Measurements from ENCODE around the gene GNAI2.
"Not testable (repeated sequence)": the region's sequence is repeated elsewhere in the genome, so short reads cannot be mapped to it uniquely, and the experiment has no call there.

Gene GNAI2

DNA sequence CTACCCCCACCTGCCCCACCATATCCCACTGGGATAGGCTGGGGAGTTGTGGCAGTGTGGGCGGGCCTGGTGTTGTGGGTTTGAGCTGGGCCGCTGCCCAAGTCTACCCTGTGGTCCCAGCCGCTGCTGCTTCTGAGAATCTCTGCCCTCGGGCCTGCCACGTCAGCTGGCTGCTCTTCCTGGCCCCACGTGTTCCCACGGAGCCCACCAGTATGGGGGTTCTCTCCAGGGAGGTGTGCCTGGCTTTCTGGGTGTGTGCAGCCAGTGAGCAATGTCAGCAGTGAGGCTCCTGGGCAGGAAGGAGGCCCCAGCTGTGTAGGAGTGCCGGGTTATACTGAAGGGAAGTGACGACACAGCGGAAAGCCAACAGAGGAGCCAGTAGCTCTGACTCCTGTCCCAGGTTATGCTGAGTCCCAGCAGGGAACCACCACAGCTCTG is 10.5 kb downstream of the GNAI2 start:
- peak; percentile 83 for DNase-seq

DNA sequence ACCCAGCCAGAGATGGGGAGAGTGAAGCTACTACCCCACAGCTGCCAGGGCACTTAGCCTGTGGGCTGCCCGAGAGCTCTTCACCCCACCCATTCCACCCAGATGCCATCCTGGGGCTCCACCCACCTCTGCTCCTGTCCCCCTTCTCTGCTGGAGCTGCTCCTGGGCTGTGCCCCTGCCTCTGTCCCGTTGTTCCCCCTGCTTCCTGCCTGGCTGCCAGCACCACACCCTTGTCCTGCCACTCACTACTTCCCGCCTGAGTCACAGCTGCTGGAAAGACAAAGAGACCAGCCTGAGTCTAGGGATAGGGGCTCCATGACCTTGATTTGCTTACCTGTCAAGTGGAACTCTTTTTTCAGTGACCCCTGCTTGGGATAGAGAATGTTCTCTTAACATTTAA is 12.4 kb downstream of the GNAI2 start:
- no peak for DNase-seq

- no peak for DNase-seq
Observed at GRCh38 chr3:50249457-50249856, 13.5 kb downstream of the GNAI2 start.

DNA sequence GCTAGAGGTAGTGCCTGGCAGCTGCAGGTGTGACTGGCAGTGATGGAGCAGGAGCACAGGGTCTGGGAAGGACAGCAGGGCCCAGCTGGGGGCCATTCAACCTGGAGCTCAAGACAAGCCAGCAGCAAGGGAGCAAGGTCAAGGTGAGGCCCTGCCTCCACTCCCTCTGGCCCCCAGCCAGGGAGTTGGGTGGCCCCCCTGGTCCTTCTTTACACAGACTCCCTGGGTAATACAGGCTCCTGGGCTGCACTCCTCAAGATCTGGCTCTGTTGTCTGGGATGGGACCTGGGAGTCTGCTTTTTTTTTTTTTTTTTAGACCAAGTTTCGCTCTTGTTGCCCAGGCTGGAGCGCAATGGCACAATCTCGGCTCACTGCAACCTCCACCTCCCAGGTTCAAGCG is 14.5 kb downstream of the GNAI2 start:
- DNase-seq = no peak

DNA sequence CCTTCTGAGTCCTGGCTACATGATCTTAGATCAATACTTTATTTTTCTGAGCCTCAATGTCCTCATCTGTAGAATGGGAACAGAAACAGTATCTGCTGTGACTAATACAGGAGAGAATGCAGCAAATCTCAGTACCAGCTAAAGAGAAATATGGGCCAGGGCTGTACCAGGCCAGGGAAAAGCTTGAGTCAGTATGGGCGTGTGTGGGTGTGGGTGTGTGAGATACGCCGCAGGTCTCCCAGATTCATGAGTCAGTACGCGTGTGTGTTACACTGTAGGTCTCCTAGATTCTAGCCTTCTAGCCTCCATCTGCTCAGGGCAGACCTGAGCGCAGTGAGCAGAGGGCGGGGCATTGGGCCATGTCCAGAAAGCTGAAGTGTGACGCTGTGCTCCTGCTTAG is 15.2 kb downstream of the GNAI2 start:
- peak; percentile 37 for DNase-seq

GRCh38 chr3:50254577-50255250 is 18.7 kb downstream of the GNAI2 start:
- DNase-seq = no peak

DNA sequence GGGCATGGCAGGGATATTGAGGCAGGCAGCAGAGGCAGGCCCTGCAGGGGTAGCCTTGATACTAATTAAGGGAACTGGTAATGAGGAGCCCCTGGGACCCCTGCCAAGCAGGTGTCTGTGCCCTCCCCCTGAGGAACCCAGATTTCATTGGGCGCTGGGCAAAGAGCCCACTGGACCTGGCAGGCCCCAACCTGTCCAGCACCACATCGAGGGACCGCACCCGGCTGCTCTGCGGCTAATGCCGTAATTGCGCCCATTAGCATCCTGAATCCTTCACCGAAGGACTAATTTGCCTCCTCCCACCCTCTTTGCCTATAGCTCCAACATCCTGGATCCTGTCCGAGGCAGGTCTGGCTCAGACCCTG is 19.2 kb downstream of the GNAI2 start:
- DNase-seq = no peak

DNA sequence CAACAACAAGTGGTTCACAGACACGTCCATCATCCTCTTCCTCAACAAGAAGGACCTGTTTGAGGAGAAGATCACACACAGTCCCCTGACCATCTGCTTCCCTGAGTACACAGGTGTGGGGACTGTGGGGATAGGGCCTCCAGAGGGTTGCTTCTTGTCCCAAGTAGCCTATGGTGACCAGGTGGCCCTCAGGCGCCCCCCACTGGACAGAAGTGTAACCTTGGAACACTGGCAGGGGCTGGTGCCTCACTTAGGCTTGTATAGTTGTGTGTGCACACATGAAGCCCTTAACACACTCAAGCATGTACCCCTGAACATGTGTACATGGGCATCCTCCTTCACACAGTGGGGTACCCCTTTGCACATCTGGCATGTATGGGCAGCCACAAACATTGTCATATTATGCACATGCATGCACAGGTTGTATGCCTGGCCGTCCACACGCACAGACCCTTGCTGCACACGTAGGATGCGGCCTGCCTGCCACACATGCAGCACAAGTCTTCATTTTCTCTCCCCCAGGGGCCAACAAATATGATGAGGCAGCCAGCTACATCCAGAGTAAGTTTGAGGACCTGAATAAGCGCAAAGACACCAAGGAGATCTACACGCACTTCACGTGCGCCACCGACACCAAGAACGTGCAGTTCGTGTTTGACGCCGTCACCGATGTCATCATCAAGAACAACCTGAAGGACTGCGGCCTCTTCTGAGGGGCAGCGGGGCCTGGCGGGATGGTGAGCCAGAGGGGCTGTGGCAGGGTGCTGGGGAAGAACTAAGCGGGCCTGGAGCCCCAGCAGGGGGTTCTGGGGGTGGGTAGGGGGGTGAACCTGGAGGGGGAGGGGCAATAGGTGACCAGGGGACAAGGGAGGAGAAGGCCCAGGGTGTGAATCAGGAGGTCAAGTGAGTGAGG is 21.2 kb downstream of the GNAI2 start:
- DNase-seq = no peak

DNA sequence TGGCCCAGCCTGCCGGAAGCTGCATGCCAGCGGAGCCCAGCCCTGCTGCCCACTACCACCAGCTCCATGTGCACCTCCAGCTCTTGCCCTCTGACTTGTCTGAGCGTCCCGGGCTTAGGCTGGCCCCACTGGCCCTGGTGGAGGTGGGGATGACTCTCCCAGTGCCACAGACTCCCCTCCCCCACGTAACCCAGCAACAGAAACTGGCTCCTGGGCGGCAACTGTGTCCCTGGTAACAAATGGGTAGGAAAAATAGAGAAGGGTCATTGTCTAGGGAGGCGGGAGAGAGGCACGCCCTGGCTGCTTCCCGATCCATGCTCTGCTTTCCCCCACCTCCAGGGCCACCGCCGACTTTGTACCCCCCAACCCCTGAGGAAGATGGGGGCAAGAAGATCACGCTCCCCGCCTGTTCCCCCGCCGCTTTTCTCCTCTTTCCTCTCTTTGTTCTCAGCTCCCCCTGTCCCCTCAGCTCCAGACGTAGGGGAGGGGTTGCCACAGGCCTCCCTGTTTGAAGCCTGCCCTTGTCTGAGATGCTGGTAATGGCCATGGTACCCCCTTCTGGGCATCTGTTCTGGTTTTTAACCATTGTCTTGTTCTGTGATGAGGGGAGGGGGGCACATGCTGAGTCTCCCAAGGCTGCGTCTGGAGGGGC is 22.2 kb downstream of the GNAI2 start:
- DNase-seq = no peak

GRCh38 chr3:50258979-50259378 is 23.0 kb downstream of the GNAI2 start:
- no peak for DNase-seq

DNA sequence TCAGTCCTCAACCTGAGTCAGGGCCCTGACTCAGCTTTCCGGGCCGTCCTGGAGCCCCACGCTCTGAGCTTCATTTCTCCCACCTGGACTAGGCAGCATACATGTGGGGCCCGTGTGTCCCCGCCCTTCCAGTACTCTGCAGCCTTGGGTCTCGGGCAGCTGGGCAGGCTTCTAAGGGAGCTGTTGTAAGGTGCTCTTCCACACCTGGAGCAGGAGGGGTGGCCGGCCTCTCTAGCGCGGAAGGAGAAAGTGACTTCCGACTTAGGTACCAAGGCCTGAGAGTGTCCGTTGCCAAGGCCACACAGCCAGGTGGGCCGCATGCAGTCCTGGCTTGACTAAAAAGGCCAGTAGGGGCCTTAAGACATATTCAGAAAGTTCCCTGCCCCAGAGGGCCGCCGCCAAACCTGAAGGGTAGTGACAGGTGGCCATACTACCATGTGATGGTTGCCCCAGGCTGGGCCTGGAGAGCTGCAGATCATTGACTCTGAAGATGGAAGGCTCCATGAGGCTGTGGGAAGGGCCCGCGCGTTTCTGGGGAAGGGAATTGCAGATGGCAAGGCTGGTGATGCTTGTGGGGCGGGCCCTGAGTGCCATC is 23.5 kb downstream of the GNAI2 start:
- no peak for DNase-seq

GRCh38 chr3:50260027-50260941 is 24.3 kb downstream of the GNAI2 start:
- DNase-seq = peak; percentile 70

DNA sequence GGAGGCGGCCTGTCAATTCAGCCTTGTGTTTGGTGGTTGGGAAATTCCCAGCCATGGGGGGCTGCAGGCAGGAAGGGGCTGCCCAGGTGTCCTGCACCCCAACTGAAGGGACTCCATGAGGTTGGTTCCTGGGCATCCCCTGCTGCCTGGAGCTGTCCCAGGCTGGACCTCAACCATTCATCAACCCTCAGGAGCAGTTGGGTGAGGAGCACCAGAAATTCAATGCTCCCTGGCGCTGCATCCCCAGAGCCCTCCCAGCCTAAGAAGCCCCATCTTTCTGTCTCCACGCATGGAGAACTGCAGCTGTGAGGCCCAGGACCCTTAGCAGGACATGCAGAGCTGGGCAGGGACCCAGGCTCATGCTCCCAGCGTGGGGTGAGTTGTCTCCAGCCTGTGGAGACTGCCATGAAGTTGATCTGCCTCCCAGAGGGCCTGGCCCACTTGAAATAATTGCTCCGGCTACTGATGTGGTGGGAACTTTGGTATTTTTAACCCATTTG is 25.0 kb downstream of the GNAI2 start:
- DNase-seq = no peak

- DNase-seq = no peak
Observed at GRCh38 chr3:50261505-50261904, 25.5 kb downstream of the GNAI2 start.

DNA sequence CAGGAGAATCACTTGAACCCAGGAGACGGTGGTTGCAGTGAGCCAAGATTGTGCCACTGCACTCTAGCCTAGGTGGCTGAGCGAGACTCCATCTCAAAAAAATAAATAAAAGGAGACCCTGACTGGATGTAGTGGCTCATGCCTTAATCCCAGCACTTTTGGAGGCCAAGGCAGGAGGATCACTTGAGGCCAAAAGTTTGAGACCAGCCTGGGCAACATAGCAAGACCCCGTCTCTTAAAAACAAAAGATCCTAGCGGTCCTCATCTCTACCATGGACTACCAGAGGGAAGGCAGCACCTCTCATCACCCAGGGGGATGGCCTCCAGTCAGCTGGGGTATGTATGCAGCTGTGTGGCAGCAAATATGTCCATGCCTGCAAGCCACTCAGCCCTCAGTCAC is 26.2 kb downstream of the GNAI2 start:
- not testable (repeated sequence) for DNase-seq

GRCh38 chr3:50262778-50263177 is 26.8 kb downstream of the GNAI2 start:
- no peak for DNase-seq

DNA sequence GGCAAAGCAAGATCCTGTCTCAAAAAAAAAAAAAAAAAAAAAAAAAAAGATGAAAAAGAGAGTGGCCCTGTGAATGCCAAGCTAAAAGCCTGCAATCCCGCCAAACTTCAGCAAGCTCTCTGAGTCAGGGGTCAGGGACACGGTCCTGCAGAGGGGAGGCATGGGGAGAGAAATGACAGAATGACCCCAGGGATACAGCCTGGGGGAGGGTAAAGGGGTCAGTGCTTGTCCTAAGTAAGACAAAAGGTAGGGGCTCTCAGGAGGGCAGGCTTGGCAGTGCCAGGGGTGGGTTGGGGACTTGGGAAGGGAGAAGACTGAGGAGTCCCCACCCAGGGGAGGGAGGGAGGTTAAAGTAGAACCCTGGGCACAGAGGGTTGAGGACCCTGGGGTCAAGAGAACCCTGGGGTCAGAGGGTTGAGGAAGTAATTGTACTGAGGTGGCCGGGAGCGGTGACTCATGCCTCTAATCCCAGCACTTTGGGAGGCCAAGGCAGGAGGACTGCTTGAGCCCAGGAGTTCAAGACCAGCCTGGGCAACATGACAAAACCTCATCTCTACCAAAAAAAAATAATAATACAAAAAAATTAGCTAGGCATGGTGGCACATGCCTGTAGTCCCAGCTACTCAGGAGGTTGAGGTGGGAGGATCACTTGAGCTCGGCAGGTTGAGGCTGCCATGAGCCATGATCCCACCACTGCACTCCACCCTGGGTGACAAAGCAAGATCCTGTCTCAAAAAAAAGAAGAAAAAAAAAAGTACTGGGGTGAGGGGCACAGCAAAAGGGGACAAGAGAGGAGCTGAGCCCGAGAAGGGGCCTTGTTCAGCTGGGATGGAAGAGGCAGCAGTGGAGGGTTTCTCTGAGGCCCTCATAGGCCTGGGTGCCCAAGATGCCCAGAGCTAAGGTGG is 27.7 kb downstream of the GNAI2 start:
- DNase-seq = no peak

GRCh38 chr3:50264383-50264963 is 28.5 kb downstream of the GNAI2 start:
- DNase-seq = peak; percentile 93

DNA sequence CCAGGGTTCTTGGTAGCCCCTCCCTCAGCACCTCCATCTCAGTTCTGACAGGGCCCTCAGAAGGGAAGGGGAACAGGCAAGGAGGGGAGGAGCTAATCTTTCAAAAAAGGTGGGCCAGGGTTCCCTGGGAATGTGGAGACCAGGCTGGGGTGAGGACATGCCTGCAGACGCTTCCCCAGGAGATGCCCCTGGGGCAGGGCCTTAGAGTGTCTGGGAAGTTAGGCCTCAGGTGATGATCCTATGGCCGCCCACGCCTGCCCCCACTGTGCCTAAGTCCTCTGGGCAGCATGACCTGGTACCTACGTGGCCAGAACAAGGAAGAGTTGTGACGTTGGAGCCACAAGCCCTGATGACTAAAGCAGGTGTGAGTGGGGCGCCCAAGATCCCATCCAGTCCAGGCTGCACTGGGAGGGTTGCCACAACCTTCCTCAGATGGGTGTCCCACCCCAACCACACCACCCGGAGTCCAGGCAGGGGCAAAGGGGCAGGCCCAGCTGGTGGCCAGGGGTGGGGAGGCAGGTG is 29.0 kb downstream of the GNAI2 start:
- no peak for DNase-seq

- DNase-seq = no peak
Observed at GRCh38 chr3:50265571-50265970, 29.6 kb downstream of the GNAI2 start.
